ENCODE results near the gene PRDM11.

- TF ChIP-seq CTCF (conservative IDR thresholded peaks at IDR 0.05 in 1 of 2, IDR thresholded peaks at IDR 0.05 in 1 of 2; ENCODE audit: extremely low read depth in 1 of 2, insufficient read depth in 1 of 2, low read depth in 1 of 2, low read length in 2 of 2) (no peak), EZH2 (IDR thresholded peaks at IDR 0.05; ENCODE audit: borderline replicate concordance, low read length) (no peak)
Observed at GRCh38 chr11:45210846-45211245, 64.4 kb downstream of the PRDM11 start.
